Measurements from ENCODE around the gene ANKRD63. TPM values are rescaled to one million over a fixed set of nuclear protein-coding genes. Genes with fewer than 3 reads are reported as not detected.

Gene ANKRD63
- total and polyA plus RNA-seq, 2 of the 8 experiments (the other 6 are each of a cell fraction or from before 2014, with no cell fraction given): 0.18 to 0.26 TPM

DNA sequence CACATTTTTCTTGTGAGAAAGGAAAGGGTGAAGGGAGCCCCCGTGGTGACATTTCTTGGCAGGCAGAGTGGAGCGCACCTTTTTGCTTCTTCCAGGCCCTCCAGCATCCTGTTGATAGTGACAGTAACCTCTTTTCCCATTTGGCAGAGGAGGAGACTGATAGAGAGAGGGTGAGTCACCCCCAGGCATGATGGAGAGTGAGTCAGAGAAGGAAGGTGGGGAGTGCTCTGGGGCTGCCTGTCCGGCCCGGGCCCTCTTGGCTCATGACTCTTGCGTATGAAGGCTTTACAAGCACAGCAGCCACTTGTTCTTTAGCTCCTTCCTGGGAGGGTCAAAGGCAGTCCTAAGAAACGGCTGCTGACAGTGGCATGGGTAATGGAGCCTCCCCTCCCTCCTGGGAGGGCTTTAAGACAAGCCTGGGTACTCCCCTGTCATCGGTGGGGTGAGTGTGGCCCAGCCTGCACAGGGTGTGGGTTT lies 16.0 kb downstream of the ANKRD63 start (continued):
- no peak for TF ChIP-seq CBX8 (IDR thresholded peaks at IDR 0.05; ENCODE audit: borderline replicate concordance, low read depth, low read length)
- no peak for TF ChIP-seq TEAD4 (IDR thresholded peaks at IDR 0.05; ENCODE audit: low read depth, low read length)
- no peak for TF ChIP-seq BCL11A (IDR thresholded peaks at IDR 0.05; ENCODE audit: low read depth in 2 of 2, low read length in 2 of 2)
- TF ChIP-seq CBX5 (IDR thresholded peaks at IDR 0.05; ENCODE audit: low read depth, low read length): no peak
- no peak for TF ChIP-seq RAD21 (IDR thresholded peaks at IDR 0.05 in 1 of 2, conservative IDR thresholded peaks at IDR 0.05 in 1 of 2; ENCODE audit: low read depth in 2 of 2, low read length in 2 of 2)

All from H1 (cell line).